H9 (cell line): ENCODE results near the gene C3orf22. TPM values are rescaled to one million over a fixed set of nuclear protein-coding genes. Genes with fewer than 3 reads are reported as not detected.

Source experiments
- DNase-seq: peaks from one replicate; pipeline ENCODE4 v3.0.0-alpha.2; 2017
- H2AFZ ChIP-seq: one replicate; pipeline ENCODE4 v1.6.1; 2013; ENCODE audit warnings: mild to moderate bottlenecking, low read length, control low read depth, moderate library complexity
- H2AK5ac ChIP-seq: 2 replicates; pipeline ENCODE4 v1.6.1; 2013; ENCODE audit warnings: low read length, control low read depth, mixed read lengths; ENCODE audit not compliant: insufficient read length
- H2BK120ac ChIP-seq: one replicate; pipeline ENCODE4 v1.6.1; 2013; ENCODE audit warnings: low read depth, mild to moderate bottlenecking, low read length, control low read depth, inconsistent platforms; ENCODE audit not compliant: poor library complexity, severe bottlenecking
- H2BK12ac ChIP-seq: 2 replicates; pipeline ENCODE4 v1.6.1; 2013; ENCODE audit warnings: low read length, control low read depth, mixed read lengths, low read depth; ENCODE audit not compliant: insufficient read length
- H2BK15ac ChIP-seq: 2 replicates; pipeline ENCODE4 v1.6.1; 2013; ENCODE audit warnings: low read depth, low read length, control low read depth
- H2BK20ac ChIP-seq: one replicate; pipeline ENCODE4 v1.6.1; 2013; ENCODE audit warnings: low read depth, mild to moderate bottlenecking, low read length, control low read depth, inconsistent platforms; ENCODE audit not compliant: poor library complexity, severe bottlenecking
- H2BK5ac ChIP-seq: 2 replicates; pipeline ENCODE4 v1.6.1; 2013; ENCODE audit warnings: low read length, control low read depth, mixed read lengths; ENCODE audit not compliant: insufficient read length
- H3K14ac ChIP-seq: 2 replicates; pipeline ENCODE4 v1.6.1; 2013; ENCODE audit warnings: low read length, control low read depth; ENCODE audit not compliant: insufficient read depth
- H3K18ac ChIP-seq: 2 replicates; pipeline ENCODE4 v1.6.1; 2013; ENCODE audit warnings: low read depth, mild to moderate bottlenecking, mixed read lengths, low read length, control low read depth; ENCODE audit not compliant: insufficient read length
- H3K23ac ChIP-seq: 2 replicates; pipeline ENCODE4 v1.6.1; 2013; ENCODE audit warnings: low read length, control low read depth, mixed read lengths, low read depth; ENCODE audit not compliant: insufficient read length
- H3K23me2 ChIP-seq: 2 replicates; pipeline ENCODE4 v1.6.1; 2013; ENCODE audit warnings: low read depth, mild to moderate bottlenecking, mixed read lengths, low read length, control low read depth; ENCODE audit not compliant: insufficient read length, poor library complexity, severe bottlenecking
- H3K27ac ChIP-seq: 2 replicates; pipeline ENCODE4 v1.5.1; 2013; ENCODE audit warnings: low read length, control low read depth, mixed read lengths, low read depth; ENCODE audit not compliant: insufficient read length
- H3K27me3 ChIP-seq: 2 replicates; pipeline ENCODE4 v1.6.1; 2013; ENCODE audit warnings: low read length, control low read depth, inconsistent platforms; ENCODE audit not compliant: insufficient read depth
- H3K4ac ChIP-seq: 2 replicates; pipeline ENCODE4 v1.6.1; 2013; ENCODE audit warnings: low read depth, mild to moderate bottlenecking, control low read depth, inconsistent platforms, low read length, moderate library complexity
- H3K4me1 ChIP-seq: 2 replicates; pipeline ENCODE4 v1.6.1; 2013; ENCODE audit warnings: low read length, control low read depth, inconsistent platforms; ENCODE audit not compliant: insufficient read depth
- H3K4me2 ChIP-seq: 2 replicates; pipeline ENCODE4 v1.6.1; 2013; ENCODE audit warnings: low read length, control low read depth, mixed read lengths; ENCODE audit not compliant: insufficient read length, insufficient read depth
- H3K56ac ChIP-seq: 2 replicates; pipeline ENCODE4 v1.6.1; 2013; ENCODE audit warnings: low read depth, mild to moderate bottlenecking, mixed read lengths, low read length, control low read depth; ENCODE audit not compliant: insufficient read length
- H3K79me1 ChIP-seq: 2 replicates; pipeline ENCODE4 v1.6.1; 2013; ENCODE audit warnings: low read depth, mild to moderate bottlenecking, moderate library complexity, low read length, control low read depth, inconsistent platforms; ENCODE audit not compliant: insufficient read depth, poor library complexity, severe bottlenecking
- H3K79me2 ChIP-seq: 2 replicates; pipeline ENCODE4 v1.6.1; 2013; ENCODE audit warnings: low read length, control low read depth, inconsistent platforms; ENCODE audit not compliant: insufficient read depth
- H3K9ac ChIP-seq: 2 replicates; pipeline ENCODE4 v1.6.1; 2013; ENCODE audit warnings: low read length, control low read depth, mixed read lengths; ENCODE audit not compliant: insufficient read length; ENCODE audit errors: extremely low read depth
- H3K9me3 ChIP-seq: one replicate; pipeline ENCODE4 v1.6.1; 2013; ENCODE audit warnings: low read depth, low read length, inconsistent platforms; ENCODE audit not compliant: control insufficient read depth
- H3T11ph ChIP-seq: one replicate; pipeline ENCODE4 v1.6.1; 2013; ENCODE audit warnings: mild to moderate bottlenecking, low read length, control low read depth, inconsistent platforms
- H4K20me1 ChIP-seq: one replicate; pipeline ENCODE4 v1.6.1; 2013; ENCODE audit not compliant: control insufficient read depth, insufficient read length, insufficient read depth
- H4K5ac ChIP-seq: 2 replicates; pipeline ENCODE4 v1.6.1; 2013; ENCODE audit warnings: low read depth, mild to moderate bottlenecking, mixed read lengths, low read length, control low read depth; ENCODE audit not compliant: insufficient read length
- H4K8ac ChIP-seq: replicated peaks from 2 replicates; pipeline ENCODE4 v1.6.1; 2013; ENCODE audit warnings: low read length, control low read depth, mixed read lengths, low read depth; ENCODE audit not compliant: insufficient read length
- H4K91ac ChIP-seq: 2 replicates; pipeline ENCODE4 v1.6.1; 2013; ENCODE audit warnings: low read depth, mild to moderate bottlenecking, moderate library complexity, mixed read lengths, low read length, control low read depth; ENCODE audit not compliant: insufficient read length
- H3K27ac Mint-ChIP-seq, 3 experiments: 2 replicates in 2 of 3; 3 replicates in 1 of 3; pipeline ENCODE4 v1.8.0; 2020 to 2021; ENCODE audit warnings: mixed read lengths in 3 of 3, mild to moderate bottlenecking in 1 of 3, moderate library complexity in 1 of 3
- H3K27me3 Mint-ChIP-seq: 2 replicates; pipeline ENCODE4 v1.8.0; 2021; ENCODE audit warnings: low read depth, mild to moderate bottlenecking, moderate library complexity, mixed read lengths
- H3K36me3 Mint-ChIP-seq, 3 experiments: 2 replicates in 2 of 3; 3 replicates in 1 of 3; pipeline ENCODE4 v1.8.0; 2020 to 2021; ENCODE audit warnings: low read depth in 3 of 3, mixed read lengths in 3 of 3; ENCODE audit not compliant: insufficient read depth in 1 of 3
- H3K4me1 Mint-ChIP-seq, 2 experiments: 2 replicates each; pipeline ENCODE4 v1.8.0; 2020; ENCODE audit warnings: mixed read lengths in 2 of 2
- H3K4me3 Mint-ChIP-seq, 2 experiments: 2 replicates in 1 of 2; 3 replicates in 1 of 2; pipeline ENCODE4 v1.8.0; 2020 to 2021; ENCODE audit warnings: mild to moderate bottlenecking in 2 of 2, mixed read lengths in 2 of 2, moderate library complexity in 1 of 2
- H3K9me3 Mint-ChIP-seq, 2 experiments: 2 replicates in 1 of 2; 3 replicates in 1 of 2; pipeline ENCODE4 v1.8.0; 2020; ENCODE audit warnings: mild to moderate bottlenecking in 2 of 2, mixed read lengths in 2 of 2, moderate library complexity in 1 of 2
- CTCF ChIP-seq: fragments of 200-600 bp; sonication (generic); conservative IDR thresholded peaks from 3 replicates; pipeline ENCODE4 v1.8.0; 2021; ENCODE audit warnings: antibody characterized with exemption, mild to moderate bottlenecking
- WGBS: extraction: QIAGEN DNeasy Blood & Tissue Kit; methylation state at CpG from one replicate; pipeline ENCODE4 v1.1.7; 2013; ENCODE audit warnings: missing lambda C conversion rate, low lambda C conversion rate, mixed read lengths; ENCODE audit not compliant: insufficient read length; ENCODE audit errors: extremely low coverage; 5-methylcytosine and 5-hydroxymethylcytosine counted together
- total RNA-seq: library from RNA; stranded (reverse); gene quantifications from 2 replicates; pipeline ENCODE4 v1.2.1, GENCODE V29; 2021

The C3orf22 gene
- total RNA-seq, 1 experiment from 2014 or later, result not detected

GRCh38 chr3:126522363-126522788 lies 36.4 kb downstream of the C3orf22 start:
- no peak overlapping the region for H3K4ac ChIP-seq
- no peak overlapping the region for H4K5ac ChIP-seq
- H2BK5ac ChIP-seq, result no peak overlapping the region
- H3K9ac ChIP-seq, result no peak overlapping the region
- H4K8ac ChIP-seq, result no peak overlapping the region
- H2BK20ac ChIP-seq, result no peak overlapping the region
- H3K4me1 Mint-ChIP-seq, result peaks cover 4 to 20% of the 10 kb centered on the region in 2 experiments; a peak in 2 of 4 replicates
- no peak overlapping the region for H2BK12ac ChIP-seq
- H3K14ac ChIP-seq, result no peak overlapping the region
- H3K56ac ChIP-seq, result no peak overlapping the region
- H4K20me1 ChIP-seq, result no peaks in the 10 kb centered on the region
- H3K79me1 ChIP-seq, result no peaks in the 10 kb centered on the region
- no peak overlapping the region for H2AK5ac ChIP-seq
- H2BK15ac ChIP-seq, result no peak overlapping the region
- H3K9me3 Mint-ChIP-seq, result no peaks in the 10 kb centered on the region; a peak in 1 of 5 replicates
- H3K36me3 Mint-ChIP-seq, result no peaks in the 10 kb centered on the region
- H2AFZ ChIP-seq, result no peak overlapping the region
- no peaks in the 10 kb centered on the region for H3K23me2 ChIP-seq
- no peaks in the 10 kb centered on the region for H3K4me1 ChIP-seq
- no peak overlapping the region for H2BK120ac ChIP-seq
- no peak overlapping the region for H3K18ac ChIP-seq
- no peak overlapping the region for H3K4me3 Mint-ChIP-seq
- TF ChIP-seq CTCF, result peak; percentile 89
- H3K4me2 ChIP-seq, result no peak overlapping the region
- H3T11ph ChIP-seq, result no peak overlapping the region
- H3K79me2 ChIP-seq, result no peaks in the 10 kb centered on the region
- H3K27ac ChIP-seq, result no peak overlapping the region
- WGBS, result no CpG with 5 or more reads among the region's 6 CpGs
- no peak overlapping the region for H3K23ac ChIP-seq
- H3K27me3 ChIP-seq, result no peaks in the 10 kb centered on the region; the same call in 1 of the 2 replicates
- H4K91ac ChIP-seq, result no peak overlapping the region
- no peaks in the 10 kb centered on the region for H3K9me3 ChIP-seq
- H3K27ac Mint-ChIP-seq, result no peak overlapping the region
- DNase-seq, result peak; percentile 76
- peaks cover 42% of the 10 kb centered on the region for H3K27me3 Mint-ChIP-seq
